Gastrocnemius medialis (tissue), 4 donors: ENCODE data around the gene SCN3B. TPM values are rescaled to one million over a fixed set of nuclear protein-coding genes. Genes with fewer than 3 reads are reported as not detected.

Experiments
- ATAC-seq, 2 donors: fragments of 150-250 bp; one replicate each; pipeline ENCODE4 v1.9.1; 2016
- DNase-seq, 2 donors: peaks; one replicate each; pipeline ENCODE4 v3.0.0-alpha.2; 2019
- H3K27ac ChIP-seq, 4 donors: fragments of 200-600 bp; sonication (generic); 1 replicate in 1 of 4; 2 replicates in 3 of 4; pipeline ENCODE4 v1.5.1; 2016 to 2018; ENCODE audit warnings: mild to moderate bottlenecking in 2 of 4, moderate library complexity in 1 of 4
- H3K27me3 ChIP-seq, 3 donors: fragments of 200-600 bp; sonication (generic) in 2 of 3; 1 replicate in 1 of 3; 2 replicates in 2 of 3; pipeline versions ENCODE4 v1.5.1 to v1.6.0; 2016 to 2019; ENCODE audit warnings: mild to moderate bottlenecking in 1 of 3, moderate library complexity in 1 of 3
- H3K36me3 ChIP-seq, 2 donors: fragments of 200-600 bp; sonication (generic) in 1 of 2; one replicate each; pipeline ENCODE4 v1.5.1; 2017 to 2018
- H3K4me1 ChIP-seq, 2 donors: fragments of 200-600 bp; sonication (generic) in 1 of 2; one replicate each; pipeline ENCODE4 v1.5.1; 2016 to 2017; ENCODE audit warnings: mild to moderate bottlenecking in 2 of 2
- H3K4me3 ChIP-seq, 4 donors: fragments of 200-600 bp; sonication (generic) in 3 of 4; 1 replicate in 1 of 4; 2 replicates in 3 of 4; pipeline ENCODE4 v1.5.1; 2016 to 2019; ENCODE audit warnings: mild to moderate bottlenecking in 2 of 4
- H3K9me3 ChIP-seq, 3 donors: fragments of 200-600 bp; sonication (generic) in 2 of 3; 1 replicate in 1 of 3; 2 replicates in 2 of 3; pipeline ENCODE4 v1.5.1; 2016 to 2019
- POLR2A ChIP-seq, 2 donors: fragments of 450-650 bp; IDR thresholded peaks; one replicate each; pipeline ENCODE4 v1.6.1; 2017; ENCODE audit warnings: antibody characterized with exemption in 2 of 2, mild to moderate bottlenecking in 2 of 2, moderate library complexity in 2 of 2
- in situ Hi-C, 4 donors: fragments of 200-750 bp; cut with MboI; loops; one replicate each; pipeline versions ENCODE4 v1.15.0 to v1.8.0; 2017; ENCODE audit warnings: low sequenced_read_pairs in 4 of 4
- intact Hi-C: fragments of 100-400 bp; cut with DNase I; formaldehyde crosslinking; loops from one replicate; pipeline ENCODE4 v1.15.1; 2023; ENCODE audit warnings: low total_unique reads
- total RNA-seq, 4 donors: library from RNA; depleted of rRNA; stranded (reverse); fragments of >200 nt; gene quantifications; one replicate each; pipeline versions ENCODE4 v1.1.0 to v1.2.3, GENCODE V29; 2016
- TF ChIP-seq, protein P1 (sequence below), 5 experiments: fragments of 450-650 bp in 3 of 5; fragments of 200-600 bp in 2 of 5; sonication (generic) in 2 of 5; IDR thresholded peaks in 4 of 5; conservative IDR thresholded peaks in 1 of 5; 1 replicate in 4 of 5; 2 replicates in 1 of 5; pipeline ENCODE4 v1.5.1; 2016 to 2019; ENCODE audit warnings: antibody characterized with exemption in 5 of 5, mild to moderate bottlenecking in 3 of 5, moderate library complexity in 3 of 5

SCN3B gene
- total RNA-seq, 4 donors from 2014 or later: 3.0 to 10.5 (median 4.9) TPM

GRCh38 chr11:123690485-123690884, 36.1 kb upstream of the SCN3B start:
- in situ Hi-C loops: no loop called here
- Histone ChIP-seq H3K4me3 (no peak overlapping the region), H3K9me3 (no peaks in the 10 kb centered on the region), H3K27ac (no peak overlapping the region), H3K36me3 (no peaks in the 10 kb centered on the region), H3K27me3 (no peaks in the 10 kb centered on the region), H3K4me1 (no peaks in the 10 kb centered on the region)
- ATAC-seq (no peak), DNase-seq (no peak)
- intact Hi-C loops: no loop called here
- no peak for TF ChIP-seq POLR2A (IDR thresholded peaks at IDR 0.05)
- TF ChIP-seq, protein P1, sequence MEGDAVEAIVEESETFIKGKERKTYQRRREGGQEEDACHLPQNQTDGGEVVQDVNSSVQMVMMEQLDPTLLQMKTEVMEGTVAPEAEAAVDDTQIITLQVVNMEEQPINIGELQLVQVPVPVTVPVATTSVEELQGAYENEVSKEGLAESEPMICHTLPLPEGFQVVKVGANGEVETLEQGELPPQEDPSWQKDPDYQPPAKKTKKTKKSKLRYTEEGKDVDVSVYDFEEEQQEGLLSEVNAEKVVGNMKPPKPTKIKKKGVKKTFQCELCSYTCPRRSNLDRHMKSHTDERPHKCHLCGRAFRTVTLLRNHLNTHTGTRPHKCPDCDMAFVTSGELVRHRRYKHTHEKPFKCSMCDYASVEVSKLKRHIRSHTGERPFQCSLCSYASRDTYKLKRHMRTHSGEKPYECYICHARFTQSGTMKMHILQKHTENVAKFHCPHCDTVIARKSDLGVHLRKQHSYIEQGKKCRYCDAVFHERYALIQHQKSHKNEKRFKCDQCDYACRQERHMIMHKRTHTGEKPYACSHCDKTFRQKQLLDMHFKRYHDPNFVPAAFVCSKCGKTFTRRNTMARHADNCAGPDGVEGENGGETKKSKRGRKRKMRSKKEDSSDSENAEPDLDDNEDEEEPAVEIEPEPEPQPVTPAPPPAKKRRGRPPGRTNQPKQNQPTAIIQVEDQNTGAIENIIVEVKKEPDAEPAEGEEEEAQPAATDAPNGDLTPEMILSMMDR (IDR thresholded peaks at IDR 0.05 in 4 of 5, conservative IDR thresholded peaks at IDR 0.05 in 1 of 5): no peak

GRCh38 chr11:123684601-123685000, 30.2 kb upstream of the SCN3B start:
- no peak for TF ChIP-seq POLR2A (IDR thresholded peaks at IDR 0.05)
- TF ChIP-seq, protein P1 (IDR thresholded peaks at IDR 0.05 in 4 of 5, conservative IDR thresholded peaks at IDR 0.05 in 1 of 5): no peak
- H3K36me3 ChIP-seq: no peaks in the 10 kb centered on the region
- no peak overlapping the region for H3K4me3 ChIP-seq
- intact Hi-C loops: no loop called here
- DNase-seq (no peak), ATAC-seq (no peak)
- in situ Hi-C loops: no loop called here
- no peaks in the 10 kb centered on the region for H3K4me1 ChIP-seq
- H3K9me3 ChIP-seq: no peaks in the 10 kb centered on the region
- no peak overlapping the region for H3K27ac ChIP-seq
- no peaks in the 10 kb centered on the region for H3K27me3 ChIP-seq

DNA sequence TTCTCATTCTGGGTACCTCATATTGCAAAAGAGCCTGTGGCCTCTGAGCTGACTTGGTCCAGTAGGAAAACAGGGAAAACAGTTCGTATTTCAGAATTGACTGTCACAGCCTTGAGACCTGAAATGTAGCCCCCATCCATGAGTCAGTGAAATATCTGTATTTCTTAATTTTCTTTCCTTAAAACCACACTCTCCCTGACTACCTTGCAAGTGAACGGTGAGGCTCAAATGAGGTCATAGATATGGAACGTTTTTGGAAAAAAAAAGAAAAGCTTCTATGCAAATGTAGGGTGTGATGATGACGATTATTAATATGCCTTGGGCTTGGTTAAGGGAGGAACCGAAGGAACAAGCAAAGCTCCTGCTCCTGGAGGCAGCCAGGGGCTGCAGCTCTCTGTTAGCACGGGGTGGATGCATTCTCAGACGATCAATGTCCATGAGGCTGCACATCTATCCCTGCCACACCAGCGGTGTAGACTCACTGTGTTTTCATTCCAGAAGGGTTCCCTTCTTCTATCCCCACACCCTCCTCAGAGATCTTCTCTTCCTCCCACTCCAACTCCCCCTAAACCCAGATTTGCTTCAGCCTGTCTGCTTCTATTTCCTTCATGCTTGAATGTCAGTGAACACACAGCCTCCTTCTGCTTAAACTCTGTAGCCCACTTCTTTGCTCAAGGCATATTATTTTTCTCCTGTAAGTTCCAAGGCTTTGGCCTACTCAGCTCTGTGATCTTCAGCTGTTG, 29.2 kb upstream of the SCN3B start:
- in situ Hi-C loops: no loop called here
- Histone ChIP-seq H3K4me1 (no peaks in the 10 kb centered on the region), H3K4me3 (no peak overlapping the region), H3K27me3 (no peaks in the 10 kb centered on the region), H3K36me3 (no peaks in the 10 kb centered on the region), H3K27ac (no peak overlapping the region), H3K9me3 (no peaks in the 10 kb centered on the region)
- intact Hi-C loops: no loop called here
- ATAC-seq (no peak), DNase-seq (no peak)
- TF ChIP-seq, protein P1 (IDR thresholded peaks at IDR 0.05 in 4 of 5, conservative IDR thresholded peaks at IDR 0.05 in 1 of 5): no peak
- TF ChIP-seq POLR2A (IDR thresholded peaks at IDR 0.05): no peak

- in situ Hi-C loops: no loop called here
- TF ChIP-seq, protein P1 (IDR thresholded peaks at IDR 0.05 in 4 of 5, conservative IDR thresholded peaks at IDR 0.05 in 1 of 5): no peak
- TF ChIP-seq POLR2A (IDR thresholded peaks at IDR 0.05): no peak
Observed at GRCh38 chr11:123682696-123683410, 28.4 kb upstream of the SCN3B start.

More at GRCh38 chr11:123682696-123683410, 28.4 kb upstream of the SCN3B start:
- Histone ChIP-seq H3K9me3 (no peaks in the 10 kb centered on the region), H3K36me3 (no peaks in the 10 kb centered on the region), H3K4me3 (no peak overlapping the region), H3K27me3 (no peaks in the 10 kb centered on the region), H3K4me1 (no peaks in the 10 kb centered on the region), H3K27ac (no peak overlapping the region)
- no peak for ATAC-seq
- intact Hi-C loops: no loop called here
- DNase-seq: no peak
